ENCODE measurements around the gene VAMP4.

VAMP4 gene

GRCh38 chr1:171742577-171742922, 685 bp upstream of the VAMP4 start:
- peak overlapping the region; percentile 72 for H3K4me3 ChIP-seq (replicated peaks; ENCODE audit: low read depth, low read length)
- TF ChIP-seq, protein P1, sequence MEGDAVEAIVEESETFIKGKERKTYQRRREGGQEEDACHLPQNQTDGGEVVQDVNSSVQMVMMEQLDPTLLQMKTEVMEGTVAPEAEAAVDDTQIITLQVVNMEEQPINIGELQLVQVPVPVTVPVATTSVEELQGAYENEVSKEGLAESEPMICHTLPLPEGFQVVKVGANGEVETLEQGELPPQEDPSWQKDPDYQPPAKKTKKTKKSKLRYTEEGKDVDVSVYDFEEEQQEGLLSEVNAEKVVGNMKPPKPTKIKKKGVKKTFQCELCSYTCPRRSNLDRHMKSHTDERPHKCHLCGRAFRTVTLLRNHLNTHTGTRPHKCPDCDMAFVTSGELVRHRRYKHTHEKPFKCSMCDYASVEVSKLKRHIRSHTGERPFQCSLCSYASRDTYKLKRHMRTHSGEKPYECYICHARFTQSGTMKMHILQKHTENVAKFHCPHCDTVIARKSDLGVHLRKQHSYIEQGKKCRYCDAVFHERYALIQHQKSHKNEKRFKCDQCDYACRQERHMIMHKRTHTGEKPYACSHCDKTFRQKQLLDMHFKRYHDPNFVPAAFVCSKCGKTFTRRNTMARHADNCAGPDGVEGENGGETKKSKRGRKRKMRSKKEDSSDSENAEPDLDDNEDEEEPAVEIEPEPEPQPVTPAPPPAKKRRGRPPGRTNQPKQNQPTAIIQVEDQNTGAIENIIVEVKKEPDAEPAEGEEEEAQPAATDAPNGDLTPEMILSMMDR (IDR thresholded peaks at IDR 0.05; ENCODE audit: low read depth, low read length, missing control alignments), result no peak
- no peak for DNase-seq (ENCODE audit: extremely low read depth, low read depth)

- TF ChIP-seq, protein P1 (IDR thresholded peaks at IDR 0.05; ENCODE audit: low read depth, low read length, missing control alignments), result peak; percentile 3
- peak overlapping the region; percentile 72 for H3K4me3 ChIP-seq (replicated peaks; ENCODE audit: low read depth, low read length)
- no peak for DNase-seq (ENCODE audit: extremely low read depth, low read depth)
Measured at GRCh38 chr1:171740987-171741871, 636 bp downstream of the VAMP4 start.

GRCh38 chr1:171740356-171740863, 1.5 kb downstream of the VAMP4 start:
- H3K4me3 ChIP-seq (replicated peaks; ENCODE audit: low read depth, low read length), result peak overlapping the region; percentile 72
- DNase-seq (ENCODE audit: extremely low read depth, low read depth), result no peak
- TF ChIP-seq, protein P1 (IDR thresholded peaks at IDR 0.05; ENCODE audit: low read depth, low read length, missing control alignments), result no peak

- TF ChIP-seq, protein P1 (IDR thresholded peaks at IDR 0.05; ENCODE audit: low read depth, low read length, missing control alignments), result no peak
- H3K4me3 ChIP-seq (replicated peaks; ENCODE audit: low read depth, low read length), result peak overlapping the region; percentile 72
- no peak for DNase-seq (ENCODE audit: extremely low read depth, low read depth)
Measured at GRCh38 chr1:171739656-171740055, 2.2 kb downstream of the VAMP4 start.

DNA sequence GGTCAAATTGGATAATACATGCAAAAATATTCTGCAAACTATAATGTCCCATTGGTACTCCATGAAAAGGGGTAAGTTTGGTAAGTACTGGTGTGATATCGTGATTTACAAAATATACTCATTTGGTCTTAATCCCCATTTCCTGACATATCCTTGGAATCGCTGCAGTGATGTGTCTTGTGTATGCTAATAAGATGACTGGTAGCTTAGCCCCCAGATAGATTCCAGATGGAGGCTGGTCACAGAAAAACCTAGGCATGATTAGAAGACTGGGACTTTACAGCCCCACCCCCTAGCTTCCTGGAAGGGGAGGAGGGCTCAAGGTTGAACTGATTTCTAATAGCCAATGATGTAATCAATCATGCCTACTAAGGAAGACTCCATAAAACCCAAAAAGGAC, 3.0 kb downstream of the VAMP4 start:
- H3K4me3 ChIP-seq (replicated peaks; ENCODE audit: low read depth, low read length), result peak overlapping the region; percentile 72

GRCh38 chr1:171736196-171736595, 5.7 kb downstream of the VAMP4 start:
- H3K4me3 ChIP-seq (replicated peaks; ENCODE audit: low read depth, low read length), result no peak overlapping the region
- DNase-seq (ENCODE audit: extremely low read depth, low read depth), result no peak
- TF ChIP-seq, protein P1 (IDR thresholded peaks at IDR 0.05; ENCODE audit: low read depth, low read length, missing control alignments), result no peak

More for the DNA sequence above, 3.0 kb downstream of the VAMP4 start:
- TF ChIP-seq, protein P1 (IDR thresholded peaks at IDR 0.05; ENCODE audit: low read depth, low read length, missing control alignments), result no peak
- peak; percentile 71 for DNase-seq (ENCODE audit: extremely low read depth, low read depth)
